B cell (primary cell): ENCODE results near the gene ZNF91.

Source experiments
- CTCF ChIP-seq: fragments of 200-600 bp; IDR thresholded peaks from one replicate; pipeline ENCODE4 v1.8.0; 2022; ENCODE audit warnings: antibody characterized with exemption, mild to moderate bottlenecking
- EZH2 ChIP-seq: IDR thresholded peaks from 2 replicates; pipeline ENCODE4 v1.6.1; 2012; ENCODE audit warnings: borderline replicate concordance, low read depth, mild to moderate bottlenecking, moderate library complexity, low read length; ENCODE audit not compliant: insufficient read depth, poor library complexity, severe bottlenecking

- no peak for TF ChIP-seq CTCF
- no peak for TF ChIP-seq EZH2
Observed at GRCh38 chr19:23406721-23407120, 11.4 kb upstream of the ZNF91 start.
